Hepatocyte (in vitro differentiated cells): Measurements from ENCODE around the gene ENTPD2.

Experiments used
- EZH2 ChIP-seq: fragments of 200-600 bp; sonication (generic); IDR thresholded peaks from 2 replicates; pipeline ENCODE4 v1.6.1; 2016; ENCODE audit warnings: antibody characterized with exemption, mild to moderate bottlenecking, borderline replicate concordance
- TF ChIP-seq, protein P1 (sequence below): fragments of 200-600 bp; sonication (generic); IDR thresholded peaks from 2 replicates; pipeline ENCODE4 v1.5.1; 2016; ENCODE audit warnings: antibody characterized with exemption, mild to moderate bottlenecking; ENCODE audit not compliant: poor library complexity

DNA sequence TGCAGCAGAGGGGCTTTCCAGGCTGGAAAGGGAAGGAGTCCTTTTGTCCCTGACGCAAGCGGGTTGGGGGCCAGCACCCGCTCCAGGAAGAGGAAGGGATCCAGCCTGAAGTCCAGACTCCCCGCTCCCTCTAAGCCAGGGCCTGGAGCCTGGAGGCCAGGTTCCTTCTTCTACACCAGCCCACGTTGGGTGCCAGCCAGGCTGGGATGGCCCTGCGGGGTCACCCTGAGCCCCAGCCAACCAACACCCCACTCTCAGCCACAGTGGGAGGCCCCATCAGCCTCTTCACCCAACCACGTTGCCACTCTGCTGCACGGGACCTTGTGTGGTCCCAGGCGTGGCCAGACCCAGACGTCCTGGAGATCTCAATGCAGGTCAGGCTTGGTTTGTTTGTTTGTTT, 21.0 kb downstream of the ENTPD2 start:
- TF ChIP-seq, protein P1, sequence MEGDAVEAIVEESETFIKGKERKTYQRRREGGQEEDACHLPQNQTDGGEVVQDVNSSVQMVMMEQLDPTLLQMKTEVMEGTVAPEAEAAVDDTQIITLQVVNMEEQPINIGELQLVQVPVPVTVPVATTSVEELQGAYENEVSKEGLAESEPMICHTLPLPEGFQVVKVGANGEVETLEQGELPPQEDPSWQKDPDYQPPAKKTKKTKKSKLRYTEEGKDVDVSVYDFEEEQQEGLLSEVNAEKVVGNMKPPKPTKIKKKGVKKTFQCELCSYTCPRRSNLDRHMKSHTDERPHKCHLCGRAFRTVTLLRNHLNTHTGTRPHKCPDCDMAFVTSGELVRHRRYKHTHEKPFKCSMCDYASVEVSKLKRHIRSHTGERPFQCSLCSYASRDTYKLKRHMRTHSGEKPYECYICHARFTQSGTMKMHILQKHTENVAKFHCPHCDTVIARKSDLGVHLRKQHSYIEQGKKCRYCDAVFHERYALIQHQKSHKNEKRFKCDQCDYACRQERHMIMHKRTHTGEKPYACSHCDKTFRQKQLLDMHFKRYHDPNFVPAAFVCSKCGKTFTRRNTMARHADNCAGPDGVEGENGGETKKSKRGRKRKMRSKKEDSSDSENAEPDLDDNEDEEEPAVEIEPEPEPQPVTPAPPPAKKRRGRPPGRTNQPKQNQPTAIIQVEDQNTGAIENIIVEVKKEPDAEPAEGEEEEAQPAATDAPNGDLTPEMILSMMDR = no peak
- no peak for TF ChIP-seq EZH2
